Measurements from ENCODE around the gene MAN1B1. TPM values are rescaled to one million over a fixed set of nuclear protein-coding genes. Genes with fewer than 3 reads are reported as not detected.

The MAN1B1 gene
- total and polyA plus RNA-seq, 2 of the 4 experiments (the other 2 are of a cell fraction): 28.7 to 55.1 TPM

DNA sequence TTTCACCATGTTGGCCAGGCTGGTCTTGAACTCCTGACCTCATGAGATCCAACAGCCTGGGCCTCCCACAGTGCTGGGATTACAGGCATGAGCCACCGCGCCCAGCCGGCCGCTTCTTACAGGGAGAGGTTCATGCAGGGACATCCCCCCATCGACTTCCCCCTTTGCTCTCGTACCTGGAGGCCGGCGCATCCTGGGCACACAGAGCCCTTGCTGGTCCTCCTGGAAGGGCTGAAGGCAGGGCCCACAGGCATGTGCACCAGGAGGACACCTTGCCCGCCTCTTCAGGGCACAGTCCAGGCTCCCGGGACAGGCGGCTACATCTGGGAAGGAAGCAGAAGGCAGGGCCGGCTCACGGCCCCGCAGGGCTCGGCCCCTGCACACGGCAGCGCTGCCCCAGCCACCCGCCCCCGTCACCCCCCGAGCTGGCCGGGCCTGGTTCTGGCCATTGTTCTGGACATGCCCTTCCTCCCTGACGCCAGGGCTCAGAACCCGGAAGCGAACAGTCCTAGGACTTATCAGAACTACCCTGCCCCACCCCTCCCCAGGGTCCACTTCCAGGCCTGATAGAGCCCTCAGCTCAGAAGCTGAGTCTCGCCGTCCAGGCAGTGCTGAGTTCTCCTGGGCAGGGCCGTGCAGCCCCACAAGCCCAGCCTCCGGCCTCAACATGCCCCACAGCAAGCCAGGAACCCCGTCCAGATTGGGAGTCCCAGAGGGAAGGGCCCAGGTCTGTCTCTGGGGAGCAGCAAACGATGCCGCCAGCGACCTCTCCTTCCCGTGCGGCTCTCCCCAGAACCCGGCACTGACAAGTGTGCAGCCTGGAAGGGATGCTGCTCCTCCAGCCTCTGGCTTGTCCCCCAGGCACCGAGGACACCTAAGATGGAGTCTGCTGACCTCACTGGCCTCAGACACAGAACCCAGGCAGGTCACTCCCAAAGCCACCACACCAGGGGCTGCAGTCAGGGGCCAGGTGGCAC is 43.7 kb upstream of the MAN1B1 start:
- Histone ChIP-seq H2BK120ac (ENCODE audit: low read depth, low read length) (no peak overlapping the region), H3K79me1 (ENCODE audit: low read depth in 1 of 2, low read length in 2 of 2) (peaks cover 5 to 16% of the 10 kb centered on the region in 2 experiments; a peak in 3 of 4 replicates), H3K14ac (replicated peaks; ENCODE audit: low read depth, low read length) (no peak overlapping the region), H3K27ac (ENCODE audit: insufficient read depth, low read length) (no peak overlapping the region), H4K5ac (ENCODE audit: low read depth, low read length) (no peak overlapping the region), H2AK5ac (ENCODE audit: low read depth, low read length) (no peak overlapping the region), H3K4me3 (ENCODE audit: insufficient read depth, low read depth, low read length) (no peak overlapping the region), H3K23ac (ENCODE audit: low read depth, low read length) (no peak overlapping the region), H3K27me3 (ENCODE audit: control insufficient read depth, insufficient read depth, low read length) (peaks cover 9% of the 10 kb centered on the region; the same call in 1 of the 2 replicates), H3K56ac (ENCODE audit: extremely low read depth, insufficient read depth, low read length) (no peak overlapping the region), H3K9ac (ENCODE audit: low read depth, low read length) (no peak overlapping the region), H3K4me2 (ENCODE audit: low read depth, low read length) (no peak overlapping the region), H3K4me1 (ENCODE audit: control insufficient read depth, insufficient read depth, low read length) (peaks cover 11% of the 10 kb centered on the region), H2BK15ac (ENCODE audit: low read depth, low read length) (no peak overlapping the region), H3K9me3 (ENCODE audit: control insufficient read depth, insufficient read depth, low read length) (no peaks in the 10 kb centered on the region), H4K8ac (ENCODE audit: low read depth in 2 of 2, low read length in 2 of 2) (no peak overlapping the region), H3K18ac (ENCODE audit: low read depth, low read length) (no peak overlapping the region), H2BK20ac (ENCODE audit: low read depth, low read length) (no peak overlapping the region), H3K9me1 (ENCODE audit: insufficient read depth, low read length) (no peaks in the 10 kb centered on the region), H2AK9ac (replicated peaks; ENCODE audit: low read depth, low read length, poor library complexity) (no peak overlapping the region), H3K36me3 (ENCODE audit: control insufficient read depth, insufficient read depth, low read length) (peaks cover 15% of the 10 kb centered on the region; the same call in 1 of the 2 replicates), H3K4ac (ENCODE audit: low read depth, low read length) (no peak overlapping the region), H4K91ac (ENCODE audit: insufficient read depth, low read depth, low read length) (no peak overlapping the region), H4K20me1 (ENCODE audit: insufficient read depth, low read length) (peaks cover 30% of the 10 kb centered on the region), H2AFZ (replicated peaks; ENCODE audit: low read length, poor library complexity) (no peak overlapping the region), H2BK5ac (ENCODE audit: low read depth, low read length, poor library complexity, severe bottlenecking) (no peak overlapping the region)
- intact Hi-C loops (cut with micrococcal nuclease) (no loop called here), in situ Hi-C loops (cut with MboI; ENCODE audit: low sequenced_read_pairs) (no loop called here), dilution Hi-C loops (cut with HindIII; ENCODE audit: low sequenced_read_pairs, unreplicated experiment) (no loop called here)
- WGBS, 2 experiments (ENCODE audit: extremely low coverage in 2 of 2, insufficient read length in 1 of 2): 78% methylated on average over 13 of the region's 36 CpGs; no CpG with 5 or more reads in 1 of the 2 experiments
- CTCF ChIA-PET: interaction anchor here (0.6 to 0.7 kb wide), 2 partner anchors 152 to 233 kb away, joined by 4 to 5 read pairs; no protein-coding TSS in a partner anchor
- TF ChIP-seq FOS (IDR thresholded peaks at IDR 0.05; ENCODE audit: low read depth, low read length) (no peak), NFE2L2 (IDR thresholded peaks at IDR 0.05; ENCODE audit: low read depth, low read length) (no peak)
- TF ChIP-seq, protein P1, sequence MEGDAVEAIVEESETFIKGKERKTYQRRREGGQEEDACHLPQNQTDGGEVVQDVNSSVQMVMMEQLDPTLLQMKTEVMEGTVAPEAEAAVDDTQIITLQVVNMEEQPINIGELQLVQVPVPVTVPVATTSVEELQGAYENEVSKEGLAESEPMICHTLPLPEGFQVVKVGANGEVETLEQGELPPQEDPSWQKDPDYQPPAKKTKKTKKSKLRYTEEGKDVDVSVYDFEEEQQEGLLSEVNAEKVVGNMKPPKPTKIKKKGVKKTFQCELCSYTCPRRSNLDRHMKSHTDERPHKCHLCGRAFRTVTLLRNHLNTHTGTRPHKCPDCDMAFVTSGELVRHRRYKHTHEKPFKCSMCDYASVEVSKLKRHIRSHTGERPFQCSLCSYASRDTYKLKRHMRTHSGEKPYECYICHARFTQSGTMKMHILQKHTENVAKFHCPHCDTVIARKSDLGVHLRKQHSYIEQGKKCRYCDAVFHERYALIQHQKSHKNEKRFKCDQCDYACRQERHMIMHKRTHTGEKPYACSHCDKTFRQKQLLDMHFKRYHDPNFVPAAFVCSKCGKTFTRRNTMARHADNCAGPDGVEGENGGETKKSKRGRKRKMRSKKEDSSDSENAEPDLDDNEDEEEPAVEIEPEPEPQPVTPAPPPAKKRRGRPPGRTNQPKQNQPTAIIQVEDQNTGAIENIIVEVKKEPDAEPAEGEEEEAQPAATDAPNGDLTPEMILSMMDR (conservative IDR thresholded peaks at IDR 0.05; ENCODE audit: low read depth, low read length): no peak
- no peak for DNase-seq
- POLR2A ChIA-PET (ENCODE audit: unreplicated experiment): no interaction called here
- BruUV-seq (replicated peaks): no TSS peak
- ATAC-seq (ENCODE audit: low read depth): no peak
